ENCODE measurements around the gene TIAM1.

The TIAM1 gene

DNA sequence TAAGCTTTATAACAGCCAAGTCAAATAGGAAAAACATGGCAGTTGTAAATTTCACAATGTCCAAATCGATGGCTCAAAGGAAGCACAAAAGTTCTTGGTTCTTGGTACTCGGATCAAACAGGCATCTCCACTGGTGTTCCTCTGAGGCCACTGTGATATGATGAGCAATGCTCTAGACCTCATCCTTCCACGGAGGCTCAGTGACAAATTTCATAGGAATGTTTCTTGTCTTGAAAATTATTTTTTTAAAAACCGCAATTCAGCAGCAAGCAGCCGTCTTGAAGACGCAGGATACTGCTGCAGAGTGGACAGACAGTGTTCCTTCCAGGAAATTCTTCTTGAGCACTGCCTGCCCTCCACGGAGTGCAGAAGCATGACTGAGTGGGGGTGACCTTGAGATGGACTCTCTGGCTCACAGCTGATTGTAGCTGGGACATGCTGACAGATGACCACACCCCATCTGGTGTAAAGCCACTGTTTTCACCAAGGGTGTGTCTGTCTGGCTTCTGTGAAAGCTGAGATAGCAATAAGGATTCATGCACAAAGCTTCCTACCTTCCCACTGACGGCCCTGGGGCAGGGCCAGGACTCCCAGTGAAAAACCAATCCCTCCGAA, 61.9 kb downstream of the TIAM1 start:
- Histone ChIP-seq H3K4me3 (ENCODE audit: low read length) (no peak overlapping the region), H3K27ac (ENCODE audit: low read depth, low read length) (no peak overlapping the region), H3F3A (ENCODE audit: control insufficient read depth, insufficient read depth) (no peaks in the 10 kb centered on the region), H4K20me1 (ENCODE audit: control insufficient read depth, insufficient read depth, low read depth, low read length) (no peaks in the 10 kb centered on the region), H3K36me3 (ENCODE audit: control insufficient read depth, low read length) (no peaks in the 10 kb centered on the region), H3K79me2 (ENCODE audit: control insufficient read depth, low read length) (no peaks in the 10 kb centered on the region), H3K4me2 (ENCODE audit: low read length) (no peak overlapping the region), H3K4me1 (ENCODE audit: control insufficient read depth, low read length) (0 out of 2 replicates have a peak, but pooled peaks cover 2% of the 10 kb centered on the region), H3K9me2 (replicated peaks; ENCODE audit: control insufficient read depth, low read length) (no peaks in the 10 kb centered on the region), H3K27me3 (ENCODE audit: control insufficient read depth, low read length) (no peaks in the 10 kb centered on the region), H3K9me3 (ENCODE audit: control insufficient read depth, insufficient read depth, low read length) (no peaks in the 10 kb centered on the region)
- TF ChIP-seq EZH2phosphoT487 (IDR thresholded peaks at IDR 0.05; ENCODE audit: borderline replicate concordance, low read length) (no peak), CTCF (IDR thresholded peaks at IDR 0.05; ENCODE audit: low read depth, low read length, poor library complexity, severe bottlenecking) (no peak)

DNA sequence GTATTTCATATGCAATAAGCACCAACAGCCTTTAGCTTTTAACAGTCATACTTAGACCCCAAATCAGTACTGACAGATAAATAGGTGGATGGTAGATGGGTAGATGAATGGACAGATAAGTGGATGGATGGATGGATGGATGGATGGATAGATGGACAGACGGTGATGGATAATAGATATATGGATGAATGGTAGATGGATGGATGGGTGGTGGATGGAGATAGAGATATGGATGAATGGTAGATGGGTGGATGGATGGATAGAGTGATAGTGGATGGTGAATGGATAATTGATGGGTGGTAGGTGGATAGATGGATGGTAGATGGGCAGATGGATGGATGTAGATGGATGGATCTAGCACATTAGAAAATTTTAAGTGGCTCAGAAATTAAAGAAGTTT, 62.5 kb downstream of the TIAM1 start:
- H3K9me3 ChIP-seq (ENCODE audit: control insufficient read depth, insufficient read depth, low read length) = no peaks in the 10 kb centered on the region
- no peak overlapping the region for H3K4me2 ChIP-seq (ENCODE audit: low read length)
- no peaks in the 10 kb centered on the region for H3K9me2 ChIP-seq (replicated peaks; ENCODE audit: control insufficient read depth, low read length)
- H3K4me1 ChIP-seq (ENCODE audit: control insufficient read depth, low read length) = no peaks in the 10 kb centered on the region
- no peak overlapping the region for H3K27ac ChIP-seq (ENCODE audit: low read depth, low read length)
- H3K4me3 ChIP-seq (ENCODE audit: low read length) = no peak overlapping the region
- no peaks in the 10 kb centered on the region for H3K79me2 ChIP-seq (ENCODE audit: control insufficient read depth, low read length)
- no peaks in the 10 kb centered on the region for H4K20me1 ChIP-seq (ENCODE audit: control insufficient read depth, insufficient read depth, low read depth, low read length)
- TF ChIP-seq CTCF (IDR thresholded peaks at IDR 0.05; ENCODE audit: low read depth, low read length, poor library complexity, severe bottlenecking) (no peak), EZH2phosphoT487 (IDR thresholded peaks at IDR 0.05; ENCODE audit: borderline replicate concordance, low read length) (no peak)
- H3K36me3 ChIP-seq (ENCODE audit: control insufficient read depth, low read length) = no peaks in the 10 kb centered on the region
- no peaks in the 10 kb centered on the region for H3F3A ChIP-seq (ENCODE audit: control insufficient read depth, insufficient read depth)
- H3K27me3 ChIP-seq (ENCODE audit: control insufficient read depth, low read length) = no peaks in the 10 kb centered on the region

- no peak overlapping the region for H3K4me2 ChIP-seq (ENCODE audit: low read length)
- H3K79me2 ChIP-seq (ENCODE audit: control insufficient read depth, low read length) = no peaks in the 10 kb centered on the region
- no peaks in the 10 kb centered on the region for H4K20me1 ChIP-seq (ENCODE audit: control insufficient read depth, insufficient read depth, low read depth, low read length)
- no peaks in the 10 kb centered on the region for H3K36me3 ChIP-seq (ENCODE audit: control insufficient read depth, low read length)
- TF ChIP-seq EZH2phosphoT487 (IDR thresholded peaks at IDR 0.05; ENCODE audit: borderline replicate concordance, low read length) = no peak
- TF ChIP-seq CTCF (IDR thresholded peaks at IDR 0.05; ENCODE audit: low read depth, low read length, poor library complexity, severe bottlenecking) = no peak
- no peaks in the 10 kb centered on the region for H3F3A ChIP-seq (ENCODE audit: control insufficient read depth, insufficient read depth)
- no peaks in the 10 kb centered on the region for H3K27me3 ChIP-seq (ENCODE audit: control insufficient read depth, low read length)
- H3K4me3 ChIP-seq (ENCODE audit: low read length) = no peak overlapping the region
- no peak overlapping the region for H3K27ac ChIP-seq (ENCODE audit: low read depth, low read length)
- H3K9me2 ChIP-seq (replicated peaks; ENCODE audit: control insufficient read depth, low read length) = no peaks in the 10 kb centered on the region
- H3K9me3 ChIP-seq (ENCODE audit: control insufficient read depth, insufficient read depth, low read length) = no peaks in the 10 kb centered on the region
- no peaks in the 10 kb centered on the region for H3K4me1 ChIP-seq (ENCODE audit: control insufficient read depth, low read length)
These were observed 64.1 kb downstream of the TIAM1 start for GRCh38 chr21:31279986-31280385.

Measured in DOHH2 (cell line).